Measurements from ENCODE around the gene HCFC1R1.

The HCFC1R1 gene

DNA sequence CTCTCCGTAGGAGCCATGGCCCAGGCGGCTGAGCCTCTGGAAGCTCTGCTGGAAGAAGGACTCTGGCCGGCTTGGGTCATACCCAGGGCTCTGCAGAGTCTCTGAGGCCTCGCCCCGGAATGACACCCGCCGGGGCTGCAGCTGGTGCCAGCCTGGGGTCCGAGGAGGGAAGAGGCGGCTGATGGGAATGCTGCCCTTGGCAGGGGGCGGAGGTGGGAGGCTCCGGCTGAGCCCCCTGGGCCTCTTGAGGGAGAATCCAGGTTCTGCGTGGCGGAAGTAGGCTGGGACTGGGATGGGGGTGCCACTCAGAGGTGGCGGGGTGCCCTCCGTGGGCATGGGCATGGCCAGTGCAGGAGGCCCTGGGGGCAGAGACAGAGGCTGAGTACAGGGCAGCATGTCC is 47.1 kb downstream of the HCFC1R1 start:
- DNase-seq (ENCODE audit: low read depth), result no peak
- H3K4me3 ChIP-seq (replicated peaks; ENCODE audit: low read depth, low read length), result no peak overlapping the region
- TF ChIP-seq, protein P1, sequence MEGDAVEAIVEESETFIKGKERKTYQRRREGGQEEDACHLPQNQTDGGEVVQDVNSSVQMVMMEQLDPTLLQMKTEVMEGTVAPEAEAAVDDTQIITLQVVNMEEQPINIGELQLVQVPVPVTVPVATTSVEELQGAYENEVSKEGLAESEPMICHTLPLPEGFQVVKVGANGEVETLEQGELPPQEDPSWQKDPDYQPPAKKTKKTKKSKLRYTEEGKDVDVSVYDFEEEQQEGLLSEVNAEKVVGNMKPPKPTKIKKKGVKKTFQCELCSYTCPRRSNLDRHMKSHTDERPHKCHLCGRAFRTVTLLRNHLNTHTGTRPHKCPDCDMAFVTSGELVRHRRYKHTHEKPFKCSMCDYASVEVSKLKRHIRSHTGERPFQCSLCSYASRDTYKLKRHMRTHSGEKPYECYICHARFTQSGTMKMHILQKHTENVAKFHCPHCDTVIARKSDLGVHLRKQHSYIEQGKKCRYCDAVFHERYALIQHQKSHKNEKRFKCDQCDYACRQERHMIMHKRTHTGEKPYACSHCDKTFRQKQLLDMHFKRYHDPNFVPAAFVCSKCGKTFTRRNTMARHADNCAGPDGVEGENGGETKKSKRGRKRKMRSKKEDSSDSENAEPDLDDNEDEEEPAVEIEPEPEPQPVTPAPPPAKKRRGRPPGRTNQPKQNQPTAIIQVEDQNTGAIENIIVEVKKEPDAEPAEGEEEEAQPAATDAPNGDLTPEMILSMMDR (IDR thresholded peaks at IDR 0.05; ENCODE audit: low read length, missing control alignments), result no peak

DNA sequence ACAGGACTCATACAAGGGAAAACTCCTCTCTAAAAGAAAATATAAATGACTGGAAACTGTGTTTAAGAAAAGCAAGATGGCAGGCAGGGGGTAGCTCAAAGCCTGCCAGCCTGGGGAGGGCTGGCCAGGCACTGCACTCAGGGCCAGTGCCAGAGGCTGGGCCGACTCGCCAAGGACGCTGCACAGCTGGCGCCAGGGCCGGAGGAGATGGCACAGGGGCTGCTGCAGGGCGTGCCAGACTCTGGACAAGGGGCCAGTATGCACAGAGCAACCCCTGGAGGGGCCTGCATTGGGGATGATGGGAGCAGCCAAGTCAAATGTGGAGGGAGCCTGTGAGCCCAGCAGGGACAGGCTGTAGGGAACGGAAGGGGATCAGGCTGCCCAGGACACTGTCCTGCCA is 47.5 kb downstream of the HCFC1R1 start:
- TF ChIP-seq, protein P1 (IDR thresholded peaks at IDR 0.05; ENCODE audit: low read length, missing control alignments), result no peak
- no peak overlapping the region for H3K4me3 ChIP-seq (replicated peaks; ENCODE audit: low read depth, low read length)
- no peak for DNase-seq (ENCODE audit: low read depth)

GRCh38 chr16:2975161-2975795 is 48.5 kb downstream of the HCFC1R1 start:
- no peak overlapping the region for H3K4me3 ChIP-seq (replicated peaks; ENCODE audit: low read depth, low read length)
- DNase-seq (ENCODE audit: low read depth), result no peak
- TF ChIP-seq, protein P1 (IDR thresholded peaks at IDR 0.05; ENCODE audit: low read length, missing control alignments), result no peak

- TF ChIP-seq, protein P1 (IDR thresholded peaks at IDR 0.05; ENCODE audit: low read length, missing control alignments), result no peak
- DNase-seq (ENCODE audit: low read depth), result no peak
- H3K4me3 ChIP-seq (replicated peaks; ENCODE audit: low read depth, low read length), result no peak overlapping the region
Measured at GRCh38 chr16:2974319-2975056, 49.3 kb downstream of the HCFC1R1 start.

DNA sequence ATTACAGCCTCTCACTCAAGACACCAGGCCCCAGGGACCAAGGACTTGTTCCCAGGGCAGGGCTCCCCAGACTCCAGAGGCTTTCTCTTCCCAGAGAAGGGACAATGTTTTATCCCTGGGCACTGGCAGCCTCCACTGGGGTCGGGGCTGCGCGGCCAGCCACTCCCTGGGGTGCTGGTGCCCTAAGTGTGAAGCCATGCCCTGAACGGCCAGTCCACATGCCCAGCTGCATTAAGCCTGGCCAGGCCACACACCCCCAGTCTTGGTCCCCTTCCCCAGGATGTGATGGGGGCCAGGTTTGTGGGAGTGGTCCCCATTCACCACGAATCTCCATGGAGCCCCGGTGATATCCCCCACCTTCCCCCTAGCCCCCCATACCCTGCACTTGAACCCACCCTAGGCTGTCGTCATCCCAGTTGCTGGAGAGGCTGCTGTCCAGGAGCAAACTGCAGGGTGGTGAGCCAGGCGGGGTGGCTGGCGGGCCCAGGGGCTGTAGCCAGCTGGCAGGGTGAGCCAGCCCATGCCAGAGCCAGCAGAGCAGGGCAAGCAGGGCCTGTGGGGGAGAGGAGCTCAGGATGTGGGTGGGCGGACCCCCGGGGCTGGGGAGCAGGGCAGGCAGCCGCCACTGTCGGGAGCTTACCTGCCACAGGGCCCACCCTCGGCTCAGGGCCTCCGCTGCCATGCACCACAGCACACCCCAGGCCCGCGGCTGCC is 50.0 kb downstream of the HCFC1R1 start:
- TF ChIP-seq, protein P1 (IDR thresholded peaks at IDR 0.05; ENCODE audit: low read length, missing control alignments), result no peak
- DNase-seq (ENCODE audit: low read depth), result no peak
- no peak overlapping the region for H3K4me3 ChIP-seq (replicated peaks; ENCODE audit: low read depth, low read length)

DNA sequence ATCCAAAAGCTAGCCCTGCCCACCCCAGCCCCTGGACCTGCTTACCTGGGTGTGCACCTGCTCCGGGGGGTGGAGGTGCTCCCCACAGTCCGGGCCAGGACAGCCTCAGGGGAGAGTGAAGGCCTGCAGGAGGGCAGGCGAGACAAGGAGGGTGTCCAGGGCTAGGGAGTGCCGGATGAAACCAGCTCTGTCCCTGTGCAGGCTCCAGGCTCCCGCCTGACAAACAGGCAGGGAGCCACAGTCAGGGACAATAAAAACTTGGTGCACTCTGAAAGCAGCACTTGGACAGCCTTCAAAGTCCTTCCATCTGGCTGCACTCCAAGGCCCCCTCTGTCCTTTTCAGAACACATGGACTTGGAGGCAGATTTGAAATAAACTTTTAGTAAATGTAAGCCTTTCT is 50.6 kb downstream of the HCFC1R1 start:
- no peak for DNase-seq (ENCODE audit: low read depth)
- no peak overlapping the region for H3K4me3 ChIP-seq (replicated peaks; ENCODE audit: low read depth, low read length)
- TF ChIP-seq, protein P1 (IDR thresholded peaks at IDR 0.05; ENCODE audit: low read length, missing control alignments), result no peak

Data from fibroblast of pulmonary artery (primary cell).